GM21825 (cell line): ENCODE results near the gene CALML6.
"Not testable (repeated sequence)": the region's sequence is repeated elsewhere in the genome, so short reads cannot be mapped to it uniquely, and the experiment has no call there.

Source experiments
- ATAC-seq: cut with Tn5 transposase; IDR thresholded peaks from one replicate; pipeline ENCODE4 v1.9.1; 2021; ENCODE audit warnings: mild to moderate bottlenecking, moderate library complexity; ENCODE audit not compliant: unreplicated experiment

The CALML6 gene

DNA sequence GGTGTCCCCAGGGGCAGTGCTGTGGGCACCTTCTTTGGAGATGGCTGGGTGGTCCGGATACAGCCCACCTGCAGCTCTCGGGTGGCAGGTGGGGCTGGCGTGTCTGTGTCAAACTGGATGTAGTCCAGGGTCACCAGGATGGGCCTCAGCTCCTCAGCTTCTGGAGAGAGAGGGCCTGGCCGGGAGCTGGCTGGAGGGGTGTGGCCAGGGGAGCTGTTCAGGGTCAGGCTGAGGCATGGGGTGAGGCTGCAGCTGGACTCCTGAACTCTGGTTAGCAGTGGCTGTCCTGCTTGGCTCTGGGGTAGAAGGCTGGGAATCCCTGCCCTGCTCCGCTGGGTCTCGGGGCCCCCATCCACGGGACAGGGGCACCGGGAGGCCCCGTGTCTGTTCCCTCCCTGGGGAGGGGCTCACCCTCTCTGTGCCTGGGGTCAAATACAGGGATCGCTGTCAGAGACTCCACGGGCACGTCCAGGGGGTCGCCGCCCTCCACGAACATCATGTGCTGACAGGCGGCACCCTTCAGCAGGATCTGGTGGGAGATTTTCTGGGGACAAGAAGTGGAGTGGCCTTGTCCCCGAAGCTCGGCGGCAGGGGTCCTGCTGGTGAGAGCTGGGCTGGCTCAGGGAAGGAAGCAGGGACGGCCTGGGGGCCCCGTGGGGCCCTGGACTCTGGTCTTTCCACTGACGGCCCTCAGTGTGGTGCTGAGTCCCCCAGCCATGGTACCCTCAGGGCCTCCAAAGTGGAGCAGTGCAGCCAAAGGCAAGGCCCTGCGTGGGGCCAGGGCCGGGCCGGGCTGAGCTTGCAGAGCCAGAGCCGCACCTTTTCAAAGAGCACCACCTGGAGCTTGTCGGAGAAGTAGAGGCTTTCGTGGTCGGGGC, 8.1 kb downstream of the CALML6 start:
- ATAC-seq, result no peak

GRCh38 chr1:1924386-1924785, 9.3 kb downstream of the CALML6 start:
- no peak for ATAC-seq

- no peak for ATAC-seq
These were observed 9.8 kb downstream of the CALML6 start for GRCh38 chr1:1924849-1925248.

- ATAC-seq, result no peak
These were observed 10.6 kb downstream of the CALML6 start for GRCh38 chr1:1925437-1926345.

DNA sequence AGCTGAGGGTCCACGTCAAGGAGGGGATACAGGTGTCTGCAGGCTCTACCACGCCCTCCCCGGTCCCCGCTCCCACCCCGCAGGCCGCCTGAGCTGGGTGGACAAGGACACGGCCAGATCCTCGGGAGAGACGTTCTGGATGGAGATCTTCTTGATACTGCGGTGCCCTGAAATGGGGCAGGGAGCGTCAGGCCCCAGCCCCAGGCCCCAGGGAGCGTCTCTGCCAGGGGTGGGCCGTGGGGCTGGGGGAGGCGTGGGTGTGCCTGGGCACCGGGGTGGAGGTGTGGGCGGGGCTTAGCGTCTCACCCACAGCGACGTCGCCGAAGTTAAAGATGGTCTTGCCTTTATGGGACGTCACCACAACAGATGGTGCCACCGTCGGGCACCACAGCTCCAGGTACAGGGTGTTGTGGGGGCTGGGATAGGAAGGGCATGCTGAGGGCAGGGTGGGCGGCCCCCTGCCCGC, 11.3 kb downstream of the CALML6 start:
- no peak for ATAC-seq

GRCh38 chr1:1926886-1927660, 12.0 kb downstream of the CALML6 start:
- ATAC-seq, result no peak

GRCh38 chr1:1927751-1928150, 12.7 kb downstream of the CALML6 start:
- no peak for ATAC-seq

DNA sequence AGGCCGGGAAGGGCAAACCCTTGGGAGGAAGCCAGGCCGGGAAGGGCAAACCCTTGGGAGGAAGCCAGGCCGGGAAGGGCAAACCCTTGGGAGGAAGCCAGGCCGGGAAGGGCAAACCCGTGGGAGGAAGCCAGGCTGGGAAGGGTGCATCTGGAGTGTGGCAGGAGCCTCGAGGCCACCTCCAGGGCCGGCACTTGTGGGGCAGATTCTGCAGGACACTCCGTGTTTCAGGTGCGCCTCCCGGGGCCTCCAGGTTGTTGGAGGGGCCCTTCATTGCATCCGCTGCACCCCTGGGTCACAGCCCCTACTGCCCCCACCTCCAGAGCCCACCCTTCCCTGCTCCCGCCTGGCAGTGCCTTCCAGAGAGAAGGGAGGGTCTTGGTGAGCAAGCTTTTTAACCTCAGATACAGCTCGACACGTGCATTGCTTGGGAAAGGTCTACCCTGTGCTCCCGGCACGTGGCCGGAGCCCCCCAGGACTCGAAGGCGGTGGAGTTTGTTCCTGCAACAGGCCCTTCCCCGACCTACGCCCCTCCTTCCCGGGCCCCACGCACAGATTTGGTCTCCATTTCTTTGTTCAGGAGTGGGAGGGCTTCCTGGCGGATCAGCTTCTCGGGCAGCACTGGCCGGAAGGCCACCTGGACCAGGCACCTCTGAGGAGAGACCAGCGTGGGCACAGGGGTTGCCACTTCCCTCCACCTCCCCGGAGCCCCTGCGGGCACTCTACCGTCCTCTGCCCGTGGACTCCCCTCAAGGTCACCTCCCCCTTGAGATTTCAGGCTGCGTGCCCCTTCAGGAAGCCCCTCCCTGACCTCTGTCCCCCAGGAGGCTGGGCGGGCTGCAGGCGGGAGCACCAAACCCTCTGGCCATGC, 13.4 kb downstream of the CALML6 start:
- ATAC-seq, result no peak

DNA sequence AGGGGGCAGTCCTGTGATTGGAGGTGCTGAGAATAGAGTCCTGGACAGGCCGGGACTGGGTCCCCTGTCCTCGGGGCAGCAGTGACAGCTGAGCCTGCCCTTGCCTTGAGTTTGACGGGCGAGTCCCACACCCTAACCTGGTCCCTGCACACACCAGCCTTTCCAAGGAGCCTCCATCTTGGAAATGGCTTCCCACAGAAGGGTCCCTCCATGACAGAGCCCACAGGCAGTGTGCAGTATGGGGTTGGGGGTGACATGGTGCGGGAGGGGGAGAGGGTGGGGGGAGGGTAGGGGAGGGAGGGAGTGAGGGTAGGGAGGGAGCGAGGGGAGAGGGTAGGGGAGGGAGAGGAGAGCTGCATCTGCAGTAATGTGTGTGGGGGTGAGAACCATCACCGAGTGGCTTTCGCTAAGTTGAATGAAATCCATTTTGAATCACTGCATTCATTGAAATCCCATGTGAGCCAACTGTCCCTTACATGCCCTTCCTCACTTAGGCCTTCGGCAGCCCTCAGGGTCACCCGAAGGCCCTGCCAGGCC, 14.1 kb downstream of the CALML6 start:
- ATAC-seq, result no peak

DNA sequence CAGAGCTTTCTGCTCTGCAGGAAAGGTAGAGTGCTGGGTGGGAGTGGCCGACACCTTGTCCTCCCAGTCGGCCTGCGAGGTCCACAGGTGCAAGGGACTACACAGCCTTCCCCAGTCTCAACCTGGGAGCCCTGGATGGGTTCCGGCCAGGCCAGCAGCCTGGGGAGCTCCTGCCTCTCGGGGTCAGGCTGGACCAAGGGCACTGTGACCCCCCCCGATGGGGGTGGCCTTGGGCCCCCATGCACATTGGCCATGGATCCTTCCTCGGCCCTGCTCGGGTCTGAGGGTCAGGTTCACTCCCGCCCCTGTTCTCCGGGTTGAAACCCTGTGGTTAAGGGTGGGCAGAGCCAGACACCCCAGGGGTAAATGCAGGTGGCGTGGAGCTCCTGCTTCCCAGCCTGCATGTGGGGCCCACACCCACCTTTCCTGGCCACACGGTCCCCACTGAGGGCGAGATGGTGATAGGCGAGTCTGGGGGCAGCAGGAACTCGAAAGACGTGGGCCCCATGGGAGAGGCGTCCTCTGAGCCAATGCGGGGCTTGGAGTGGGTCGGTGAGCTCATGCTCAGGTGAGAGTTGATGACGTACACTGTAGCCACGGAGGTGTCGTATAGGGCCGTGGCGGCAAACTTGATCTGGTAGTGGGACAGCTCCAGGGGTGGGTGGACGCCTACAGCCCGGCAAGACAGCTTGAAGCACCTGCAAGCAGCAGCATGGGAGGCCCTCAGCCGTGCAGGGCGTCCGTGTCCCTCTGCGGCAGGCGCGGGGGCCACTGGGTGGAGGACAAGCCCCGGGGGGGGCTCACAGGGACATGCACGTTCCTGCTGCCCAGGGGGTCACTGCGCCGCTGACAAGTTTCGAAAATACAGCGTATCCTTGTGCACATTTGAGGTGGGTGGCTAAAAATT, 14.8 kb downstream of the CALML6 start:
- ATAC-seq, result no peak

DNA sequence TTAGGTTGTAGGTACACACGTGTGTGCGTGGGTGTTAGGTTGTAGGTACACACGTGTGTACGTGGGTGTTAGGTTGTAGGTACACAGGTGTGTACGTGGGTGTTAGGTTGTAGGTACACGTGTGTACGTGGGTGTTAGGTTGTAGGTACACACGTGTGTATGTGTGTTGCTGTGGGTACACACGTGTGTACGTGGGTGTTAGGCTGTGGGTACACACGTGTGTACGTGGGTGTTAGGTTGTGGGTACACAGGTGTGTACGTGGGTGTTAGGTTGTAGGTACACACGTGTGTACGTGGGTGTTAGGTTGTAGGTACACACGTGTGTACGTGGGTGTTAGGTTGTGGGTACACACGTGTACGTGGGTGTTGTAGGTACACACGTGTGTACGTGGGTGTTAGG, 19.8 kb downstream of the CALML6 start:
- not testable (repeated sequence) for ATAC-seq

- ATAC-seq, result no peak
These were observed 22.0 kb downstream of the CALML6 start for GRCh38 chr1:1937061-1937460.

GRCh38 chr1:1937549-1938275, 22.7 kb downstream of the CALML6 start:
- no peak for ATAC-seq

GRCh38 chr1:1938276-1938573, 23.2 kb downstream of the CALML6 start:
- no peak for ATAC-seq

DNA sequence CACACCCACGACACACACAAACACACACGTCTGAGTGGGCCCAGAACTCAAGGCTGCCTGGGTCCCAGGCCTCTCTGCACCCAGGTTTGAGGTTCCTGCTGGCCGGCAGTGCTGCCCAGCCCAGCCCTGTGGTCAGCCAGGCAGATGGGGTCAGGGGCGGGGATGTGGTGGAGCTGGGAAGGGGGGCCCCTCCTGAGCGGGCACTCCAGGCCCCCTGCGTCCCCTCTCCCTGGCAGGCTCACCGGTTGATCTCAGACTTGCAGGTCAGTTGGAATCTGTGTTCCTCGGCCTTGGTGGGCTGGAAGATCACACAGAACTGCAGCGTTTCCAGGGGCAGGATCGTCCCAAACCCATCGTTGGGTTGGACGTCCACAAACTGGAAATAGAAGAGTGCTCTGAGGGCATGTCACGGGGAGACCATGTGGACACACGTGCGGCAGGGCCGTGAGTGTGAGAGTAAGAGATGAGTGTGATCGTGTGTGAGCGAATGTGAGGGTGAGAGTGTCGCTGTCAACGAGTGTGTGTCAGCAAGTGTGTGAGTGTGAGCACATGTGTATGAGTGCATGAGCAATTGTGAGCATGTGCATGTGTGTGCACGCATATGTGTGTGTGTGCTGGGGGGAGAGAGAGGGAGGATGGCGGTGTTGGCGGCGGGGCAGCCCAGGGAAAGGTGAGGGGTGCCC, 23.7 kb downstream of the CALML6 start:
- ATAC-seq, result no peak

GRCh38 chr1:1939296-1940122, 24.4 kb downstream of the CALML6 start:
- ATAC-seq, result no peak

DNA sequence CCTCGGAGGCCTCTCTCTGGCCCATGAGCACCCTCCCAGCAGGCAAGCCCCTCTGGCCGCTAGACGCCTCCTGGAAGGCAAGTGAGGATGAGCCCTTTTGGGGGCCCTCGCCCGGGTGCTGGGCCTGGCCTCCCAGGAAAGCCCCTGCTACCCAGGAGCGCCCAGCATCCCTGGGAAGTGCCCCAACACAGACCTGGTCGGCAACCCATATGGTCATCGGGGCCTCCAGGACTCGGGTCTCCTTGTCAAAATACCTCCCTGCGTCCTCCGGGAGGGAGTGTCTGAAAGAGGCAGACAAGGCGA, 25.0 kb downstream of the CALML6 start:
- ATAC-seq, result no peak
